Mesenchymal stem cell (in vitro differentiated cells and primary cell): ENCODE measurements around the gene CCDC148.
A peak's percentile ranks its signal among the peaks of the same experiment; 100 is the strongest.

Experiments
- DNase-seq: peaks from one replicate; pipeline ENCODE4 v3.0.0-alpha.2; 2013
- H2AFZ ChIP-seq: one replicate; pipeline ENCODE4 v1.6.1; 2013; ENCODE audit warnings: low read depth, mild to moderate bottlenecking, control low read depth, inconsistent platforms, low read length, moderate library complexity
- H2AK5ac ChIP-seq: 2 replicates; pipeline ENCODE4 v1.6.1; 2013; ENCODE audit warnings: low read length, moderate library complexity, mild to moderate bottlenecking, inconsistent platforms; ENCODE audit not compliant: severe bottlenecking
- H2BK120ac ChIP-seq: one replicate; pipeline ENCODE4 v1.6.1; 2013; ENCODE audit warnings: low read depth, mild to moderate bottlenecking, inconsistent platforms, low read length, moderate library complexity
- H2BK12ac ChIP-seq, 2 experiments: one replicate each; pipeline ENCODE4 v1.6.1; 2013; ENCODE audit warnings: inconsistent platforms in 2 of 2, low read length in 2 of 2, mild to moderate bottlenecking in 2 of 2, moderate library complexity in 2 of 2, control low read depth in 1 of 2
- H2BK15ac ChIP-seq: one replicate; pipeline ENCODE4 v1.6.1; 2013; ENCODE audit warnings: mild to moderate bottlenecking, low read depth, inconsistent platforms; ENCODE audit not compliant: poor library complexity, severe bottlenecking
- H2BK5ac ChIP-seq: 2 replicates; pipeline ENCODE4 v1.6.1; 2013; ENCODE audit warnings: low read depth, mild to moderate bottlenecking, low read length, control low read depth, inconsistent platforms; ENCODE audit not compliant: poor library complexity, severe bottlenecking
- H3K14ac ChIP-seq, 2 experiments: one replicate each; pipeline ENCODE4 v1.6.1; 2013; ENCODE audit warnings: inconsistent platforms in 2 of 2, low read length in 2 of 2, control low read depth in 1 of 2, mild to moderate bottlenecking in 1 of 2, moderate library complexity in 1 of 2
- H3K18ac ChIP-seq, 2 experiments: one replicate each; pipeline ENCODE4 v1.6.1; 2013; ENCODE audit warnings: inconsistent platforms in 2 of 2, low read length in 2 of 2, control low read depth in 1 of 2, low read depth in 1 of 2, mild to moderate bottlenecking in 1 of 2
- H3K23ac ChIP-seq, 2 experiments: one replicate each; pipeline ENCODE4 v1.6.1; 2013; ENCODE audit warnings: inconsistent platforms in 2 of 2, low read length in 2 of 2, mild to moderate bottlenecking in 2 of 2, moderate library complexity in 2 of 2, control low read depth in 1 of 2
- H3K27ac ChIP-seq: 2 replicates; pipeline ENCODE4 v1.5.1; 2013; ENCODE audit warnings: mild to moderate bottlenecking, moderate library complexity, low read length, control low read depth, inconsistent platforms; ENCODE audit not compliant: poor library complexity, severe bottlenecking
- H3K27me3 ChIP-seq, 2 experiments: 2 replicates each; pipeline versions ENCODE4 v1.6.1 to v1.7.0; 2013; ENCODE audit warnings: low read length in 2 of 2, mild to moderate bottlenecking in 2 of 2, moderate library complexity in 2 of 2, control low read depth in 1 of 2, inconsistent platforms in 1 of 2; ENCODE audit not compliant: control insufficient read depth in 1 of 2, insufficient read depth in 1 of 2
- H3K36me3 ChIP-seq, 2 experiments: 2 replicates each; pipeline versions ENCODE4 v1.6.1 to v1.7.0; 2013; ENCODE audit warnings: low read length in 2 of 2, control low read depth in 1 of 2, inconsistent platforms in 1 of 2, low read depth in 1 of 2, mild to moderate bottlenecking in 1 of 2; ENCODE audit not compliant: insufficient read depth in 2 of 2, control insufficient read depth in 1 of 2
- H3K4ac ChIP-seq, 2 experiments: one replicate each; pipeline ENCODE4 v1.6.1; 2013; ENCODE audit warnings: inconsistent platforms in 2 of 2, low read length in 2 of 2, mild to moderate bottlenecking in 2 of 2, moderate library complexity in 2 of 2, control low read depth in 1 of 2, low read depth in 1 of 2
- H3K4me1 ChIP-seq: 2 replicates; pipeline ENCODE4 v1.6.1; 2013; ENCODE audit warnings: low read depth, low read length, control low read depth; ENCODE audit not compliant: control insufficient read depth, insufficient read depth
- H3K4me2 ChIP-seq: 2 replicates; pipeline ENCODE4 v1.6.1; 2013; ENCODE audit warnings: low read length, mild to moderate bottlenecking, inconsistent platforms; ENCODE audit not compliant: poor library complexity, severe bottlenecking
- H3K4me3 ChIP-seq, 2 experiments: 2 replicates each; pipeline versions ENCODE4 v1.5.1 to v1.7.0; 2013; ENCODE audit warnings: low read length in 2 of 2, mild to moderate bottlenecking in 2 of 2, control low read depth in 1 of 2, low read depth in 1 of 2; ENCODE audit not compliant: insufficient read depth in 1 of 2
- H3K79me1 ChIP-seq: replicated peaks from 2 replicates; pipeline ENCODE4 v1.6.1; 2013; ENCODE audit warnings: mild to moderate bottlenecking, control low read depth, low read length, inconsistent platforms; ENCODE audit not compliant: poor library complexity, severe bottlenecking
- H3K9ac ChIP-seq: 2 replicates; pipeline ENCODE4 v1.7.0; 2013; ENCODE audit warnings: mild to moderate bottlenecking, low read length, moderate library complexity
- H3K9me3 ChIP-seq: 2 replicates; pipeline ENCODE4 v1.7.0; 2013; ENCODE audit warnings: mild to moderate bottlenecking, low read length; ENCODE audit not compliant: control insufficient read depth
- H4K8ac ChIP-seq: one replicate; pipeline ENCODE4 v1.6.1; 2013; ENCODE audit warnings: inconsistent platforms, mild to moderate bottlenecking, low read length, moderate library complexity
- H4K91ac ChIP-seq: one replicate; pipeline ENCODE4 v1.6.1; 2013; ENCODE audit warnings: mild to moderate bottlenecking, low read length, inconsistent platforms
- WGBS: methylation state at CpG from one replicate; pipeline ENCODE4 v1.1.7; 2013; ENCODE audit warnings: mixed read lengths; 5-methylcytosine and 5-hydroxymethylcytosine counted together

The CCDC148 gene

GRCh38 chr2:158179660-158180059 lies 276.9 kb downstream of the CCDC148 start:
- Histone ChIP-seq H3K4me2 (no peak overlapping the region), H3K27ac (no peak overlapping the region), H3K79me1 (no peaks in the 10 kb centered on the region), H2BK120ac (no peak overlapping the region), H2BK5ac (no peak overlapping the region), H2BK15ac (no peak overlapping the region), H4K91ac (no peak overlapping the region), H3K9me3 (no peaks in the 10 kb centered on the region), H2AFZ (no peak overlapping the region), H3K4ac (no peak overlapping the region), H3K23ac (no peak overlapping the region), H3K4me3 (no peak overlapping the region), H2BK12ac (no peak overlapping the region), H3K36me3 (no peaks in the 10 kb centered on the region), H3K27me3 (peaks cover 0 to 18% of the 10 kb centered on the region in 2 experiments), H4K8ac (no peak overlapping the region), H2AK5ac (no peak overlapping the region), H3K9ac (no peak overlapping the region), H3K4me1 (peaks cover 5% of the 10 kb centered on the region), H3K14ac (no peak overlapping the region), H3K18ac (no peak overlapping the region)
- WGBS = 67% methylated on average over 2 of the region's 2 CpGs
- peak; percentile 38 for DNase-seq

- H3K4ac ChIP-seq = no peak overlapping the region
- no peak overlapping the region for H4K91ac ChIP-seq
- no peaks in the 10 kb centered on the region for H3K36me3 ChIP-seq
- H3K4me2 ChIP-seq = no peak overlapping the region
- no peak overlapping the region for H2BK15ac ChIP-seq
- H3K9ac ChIP-seq = no peak overlapping the region
- no peaks in the 10 kb centered on the region for H3K79me1 ChIP-seq
- no peak overlapping the region for H3K18ac ChIP-seq
- no peak overlapping the region for H2BK120ac ChIP-seq
- no peak overlapping the region for H2BK5ac ChIP-seq
- peaks cover 3% of the 10 kb centered on the region for H3K4me1 ChIP-seq
- H3K14ac ChIP-seq = no peak overlapping the region
- no peak overlapping the region for H2AFZ ChIP-seq
- no peak overlapping the region for H3K27ac ChIP-seq
- WGBS = 87% methylated on average over 3 of the region's 3 CpGs
- no peak overlapping the region for H4K8ac ChIP-seq
- H2AK5ac ChIP-seq = no peak overlapping the region
- H2BK12ac ChIP-seq = no peak overlapping the region
- H3K27me3 ChIP-seq = peaks cover 0 to 18% of the 10 kb centered on the region in 2 experiments
- no peak overlapping the region for H3K4me3 ChIP-seq
- no peaks in the 10 kb centered on the region for H3K9me3 ChIP-seq
- DNase-seq = no peak
- no peak overlapping the region for H3K23ac ChIP-seq
These were observed 277.9 kb downstream of the CCDC148 start for GRCh38 chr2:158178646-158179045.

GRCh38 chr2:158174956-158175355 lies 281.6 kb downstream of the CCDC148 start:
- DNase-seq = no peak
- H3K18ac ChIP-seq = no peak overlapping the region
- peaks cover 0 to under 1% of the 10 kb centered on the region in 2 experiments for H3K27me3 ChIP-seq
- H3K27ac ChIP-seq = no peak overlapping the region
- H4K91ac ChIP-seq = no peak overlapping the region
- no peak overlapping the region for H2BK120ac ChIP-seq
- H3K4ac ChIP-seq = no peak overlapping the region
- no peak overlapping the region for H2BK12ac ChIP-seq
- H3K9ac ChIP-seq = no peak overlapping the region
- H4K8ac ChIP-seq = no peak overlapping the region
- no peak overlapping the region for H3K23ac ChIP-seq
- no peak overlapping the region for H2BK15ac ChIP-seq
- H3K79me1 ChIP-seq = no peaks in the 10 kb centered on the region
- 87% methylated on average over 5 of the region's 5 CpGs for WGBS
- H2AK5ac ChIP-seq = no peak overlapping the region
- H2BK5ac ChIP-seq = no peak overlapping the region
- H3K14ac ChIP-seq = no peak overlapping the region
- H3K4me3 ChIP-seq = no peak overlapping the region
- no peak overlapping the region for H2AFZ ChIP-seq
- no peaks in the 10 kb centered on the region for H3K36me3 ChIP-seq
- no peaks in the 10 kb centered on the region for H3K4me1 ChIP-seq
- no peak overlapping the region for H3K4me2 ChIP-seq
- H3K9me3 ChIP-seq = no peaks in the 10 kb centered on the region

GRCh38 chr2:158174495-158174894 lies 282.1 kb downstream of the CCDC148 start:
- DNase-seq = no peak
- 86% methylated on average over 1 of the region's 1 CpG for WGBS
- no peak overlapping the region for H2AK5ac ChIP-seq

More at GRCh38 chr2:158174495-158174894, 282.1 kb downstream of the CCDC148 start:
- Histone ChIP-seq H2BK120ac (no peak overlapping the region), H3K9ac (no peak overlapping the region), H4K91ac (no peak overlapping the region), H2AFZ (no peak overlapping the region), H2BK15ac (no peak overlapping the region), H3K4me3 (no peak overlapping the region), H2BK12ac (no peak overlapping the region), H3K4me1 (no peaks in the 10 kb centered on the region), H3K27ac (no peak overlapping the region), H3K79me1 (no peaks in the 10 kb centered on the region), H4K8ac (no peak overlapping the region), H3K27me3 (no peaks in the 10 kb centered on the region), H3K23ac (no peak overlapping the region), H3K14ac (no peak overlapping the region), H2BK5ac (no peak overlapping the region), H3K4ac (no peak overlapping the region), H3K4me2 (no peak overlapping the region), H3K9me3 (no peaks in the 10 kb centered on the region), H3K36me3 (no peaks in the 10 kb centered on the region), H3K18ac (no peak overlapping the region)
